Measurements from ENCODE around the gene SMCHD1.
"Not testable (repeated sequence)": the region's sequence is repeated elsewhere in the genome, so short reads cannot be mapped to it uniquely, and the experiment has no call there.

SMCHD1 gene

DNA sequence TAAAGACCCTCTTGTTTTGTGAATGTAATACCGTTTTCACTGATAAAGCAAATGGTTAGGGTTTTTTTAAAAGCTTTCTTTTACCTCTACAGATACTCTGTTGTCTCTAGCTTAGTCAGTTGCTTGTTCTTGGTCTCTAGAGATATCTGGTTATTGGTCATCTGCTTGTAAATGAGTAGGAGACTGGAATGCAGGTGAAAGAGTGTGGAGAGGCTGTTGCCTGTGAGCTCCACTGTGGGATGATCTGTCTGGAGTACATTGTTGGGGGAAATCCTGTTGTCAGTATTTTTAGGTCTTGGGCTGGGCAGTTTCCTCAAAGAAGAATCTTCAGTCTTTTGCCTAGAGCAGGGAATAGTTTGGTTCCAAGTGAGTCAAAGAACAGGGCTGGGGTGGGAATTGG lies 67.7 kb downstream of the SMCHD1 start:
- DNase-seq, result no peak

GRCh38 chr18:2729757-2730156 lies 74.2 kb downstream of the SMCHD1 start:
- DNase-seq, result no peak

GRCh38 chr18:2736823-2737222 lies 81.3 kb downstream of the SMCHD1 start:
- no peak for DNase-seq

- not testable (repeated sequence) for DNase-seq
These were observed 84.6 kb downstream of the SMCHD1 start for GRCh38 chr18:2740082-2740481.

- DNase-seq, result no peak
These were observed 90.7 kb downstream of the SMCHD1 start for GRCh38 chr18:2746274-2746673.

DNA sequence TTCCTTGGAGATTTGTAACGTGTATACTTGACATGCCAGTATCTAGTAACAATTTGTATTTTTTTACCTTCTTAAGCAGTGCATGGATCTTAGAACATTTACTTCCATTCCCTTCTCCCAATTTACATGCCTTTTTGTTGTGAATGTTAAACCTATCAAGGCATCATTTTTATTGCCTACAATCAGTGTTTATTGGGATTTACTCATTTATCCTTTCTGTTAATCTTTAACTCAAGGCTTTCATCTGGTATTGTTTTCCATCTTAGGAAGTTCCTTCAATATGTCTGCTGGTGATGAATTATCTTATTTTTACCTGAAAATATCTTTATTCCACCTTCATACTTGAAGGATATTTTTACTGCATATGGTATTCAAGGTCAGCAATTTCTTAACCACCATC lies 102.8 kb downstream of the SMCHD1 start:
- no peak for DNase-seq

DNA sequence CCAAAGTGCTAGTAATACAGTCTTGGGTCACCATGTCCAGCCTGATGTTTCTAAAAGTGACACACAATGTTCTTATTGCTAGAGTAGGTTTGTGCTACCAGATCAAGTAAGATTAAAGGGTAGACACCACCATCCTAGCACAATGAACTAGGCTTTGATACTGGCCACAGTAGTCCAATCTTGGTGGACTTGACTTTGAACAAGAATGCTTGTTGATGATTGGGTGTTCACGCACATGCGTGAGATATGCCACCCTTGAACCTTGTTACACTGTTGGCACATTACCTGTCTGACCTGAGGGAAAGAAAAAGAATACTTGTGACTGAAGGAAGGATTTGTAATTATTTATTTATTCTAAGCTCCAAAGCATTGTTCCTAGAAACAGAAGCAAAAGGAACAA lies 119.1 kb downstream of the SMCHD1 start:
- DNase-seq, result no peak

- no peak for DNase-seq
These were observed 121.1 kb downstream of the SMCHD1 start for GRCh38 chr18:2776601-2777000.

DNA sequence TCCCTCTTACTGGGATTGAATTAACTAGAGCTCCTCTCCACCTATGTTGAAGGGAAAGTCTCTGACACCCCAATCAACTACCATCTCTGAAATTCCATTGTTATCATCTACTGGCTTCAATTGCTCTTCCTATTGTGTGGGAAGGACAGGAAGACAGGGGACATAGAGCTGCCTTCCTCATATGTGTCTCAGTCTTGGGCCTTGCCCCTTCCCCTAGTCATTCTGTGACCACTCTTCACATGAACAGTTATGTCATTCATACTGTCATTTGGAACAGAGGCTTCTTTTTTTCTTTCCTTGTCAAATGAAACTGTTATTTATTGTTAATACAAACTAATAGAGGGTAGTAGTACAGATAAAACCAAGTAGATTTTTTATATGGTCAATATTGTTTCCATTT lies 121.7 kb downstream of the SMCHD1 start:
- no peak for DNase-seq

DNA sequence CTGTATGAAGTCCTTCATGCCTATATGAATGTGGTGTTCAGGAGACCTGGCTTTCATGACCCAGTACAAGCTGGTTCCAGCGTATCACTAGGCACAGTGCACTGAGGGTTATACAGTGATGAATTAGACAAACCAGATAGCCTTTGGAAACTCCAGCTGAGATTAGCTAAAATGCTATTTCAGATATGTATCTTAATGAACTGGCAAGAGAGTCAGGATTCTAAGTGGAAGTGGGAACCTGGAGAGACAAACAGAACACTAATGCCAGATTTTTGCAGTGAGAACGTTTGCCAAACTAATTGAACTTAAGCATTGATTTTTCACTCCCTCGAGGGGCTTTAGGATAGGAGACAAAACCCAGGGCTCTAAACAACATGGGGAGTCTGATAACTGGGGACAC lies 125.2 kb downstream of the SMCHD1 start:
- no peak for DNase-seq

DNA sequence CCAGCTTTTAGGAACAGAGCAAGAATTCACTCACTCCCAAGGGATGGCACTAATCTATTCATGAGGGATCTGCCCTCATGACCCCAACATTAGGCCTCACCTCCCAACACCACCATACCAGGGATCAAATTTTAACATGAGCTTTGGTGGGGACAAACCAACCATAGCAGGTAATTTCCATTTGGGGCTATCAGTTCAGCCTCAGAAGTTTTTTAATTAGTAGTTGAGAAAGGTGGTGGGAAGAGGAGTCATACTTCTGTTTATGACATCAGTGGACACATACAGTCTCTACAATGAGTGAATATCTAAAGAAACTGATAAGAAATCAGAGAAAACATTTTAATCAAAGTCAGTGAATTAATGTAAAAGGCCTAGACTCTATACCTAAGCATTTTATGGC lies 131.7 kb downstream of the SMCHD1 start:
- DNase-seq, result no peak

DNA sequence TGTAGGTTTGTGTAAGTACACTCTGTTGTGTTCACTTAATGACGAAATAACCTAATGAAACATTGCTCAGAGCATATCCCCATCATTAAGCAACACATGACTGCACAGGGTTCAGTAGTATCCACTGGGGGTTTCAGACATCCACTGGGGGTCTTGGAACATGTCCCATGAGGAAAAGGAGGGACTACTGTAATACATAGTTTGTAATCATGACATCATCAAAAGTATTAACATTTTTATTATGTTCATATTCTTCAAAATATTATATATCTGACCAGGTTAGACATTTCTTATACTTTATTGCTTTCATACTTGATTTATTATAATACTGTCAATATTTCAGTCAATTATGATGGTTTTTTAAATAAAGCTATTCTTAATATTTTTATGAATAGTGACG lies 136.9 kb downstream of the SMCHD1 start:
- DNase-seq, result no peak

DNA sequence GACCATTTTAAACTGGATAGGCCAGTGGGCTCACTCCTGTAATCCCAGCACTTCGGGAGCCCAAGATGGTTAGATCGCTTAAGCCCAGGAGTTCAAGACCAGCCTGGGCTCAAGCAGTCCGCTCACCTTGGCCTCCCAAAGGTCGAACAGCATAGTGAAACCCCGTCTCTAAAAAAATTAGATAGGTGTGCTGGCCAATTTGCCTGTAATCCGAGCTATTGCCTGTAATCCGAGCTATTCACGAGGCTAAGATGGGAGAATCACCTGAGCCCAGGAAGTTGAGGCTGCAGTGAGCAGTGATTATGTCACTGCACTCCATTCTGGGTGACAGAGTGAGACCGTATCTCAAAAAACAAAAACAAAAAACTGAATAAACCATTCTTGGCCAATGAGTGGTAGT lies 138.6 kb downstream of the SMCHD1 start:
- DNase-seq, result no peak

- no peak for DNase-seq
These were observed 142.4 kb downstream of the SMCHD1 start for GRCh38 chr18:2797951-2798350.

DNA sequence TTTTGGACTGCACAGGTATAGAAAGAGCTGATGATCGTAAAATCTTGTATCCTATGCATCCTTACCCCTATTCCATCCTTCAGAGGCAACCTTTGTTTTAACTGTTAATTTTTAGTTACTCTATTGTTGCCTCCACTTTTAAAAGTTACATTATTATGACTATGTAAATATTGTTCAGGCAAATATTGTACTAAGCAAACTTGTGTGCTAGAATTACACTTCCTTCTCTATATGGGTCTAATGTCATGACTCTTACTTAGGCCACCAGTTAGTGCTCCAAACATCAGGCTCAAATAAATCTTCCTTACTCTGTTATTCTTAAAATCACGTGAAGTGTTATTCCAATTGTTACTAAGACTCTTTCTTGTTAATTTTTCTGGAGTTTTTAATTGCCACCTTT lies 143.8 kb downstream of the SMCHD1 start:
- no peak for DNase-seq

GRCh38 chr18:2805970-2806943 lies 150.7 kb downstream of the SMCHD1 start:
- no peak for DNase-seq

- not testable (repeated sequence) for DNase-seq
These were observed 153.1 kb downstream of the SMCHD1 start for GRCh38 chr18:2808640-2809039.

DNA sequence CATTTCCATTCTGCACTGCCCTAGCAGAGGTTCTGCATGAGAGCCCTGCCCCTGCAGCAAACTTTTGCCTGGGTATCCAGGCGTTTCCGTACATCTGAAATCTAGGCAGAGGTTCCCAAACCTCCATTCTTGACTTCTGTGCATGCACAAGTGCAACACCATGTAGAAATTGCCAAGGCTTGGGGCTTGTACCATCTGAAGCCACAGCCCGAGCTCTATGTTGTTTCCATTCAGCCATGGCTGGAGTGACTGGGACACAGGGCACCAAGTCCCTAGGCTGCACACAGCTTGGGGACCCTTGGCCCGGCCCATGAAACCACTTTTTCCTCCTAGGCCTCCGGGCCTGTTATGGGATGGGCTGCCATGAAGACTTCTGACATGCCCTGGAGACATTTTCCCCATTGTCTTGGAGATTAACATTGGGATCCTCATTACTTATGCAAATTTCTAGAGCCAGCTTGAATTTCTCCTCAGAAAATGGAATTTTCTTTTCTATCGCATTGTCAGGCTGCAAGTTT lies 154.2 kb downstream of the SMCHD1 start:
- DNase-seq, result not testable (repeated sequence)

DNA sequence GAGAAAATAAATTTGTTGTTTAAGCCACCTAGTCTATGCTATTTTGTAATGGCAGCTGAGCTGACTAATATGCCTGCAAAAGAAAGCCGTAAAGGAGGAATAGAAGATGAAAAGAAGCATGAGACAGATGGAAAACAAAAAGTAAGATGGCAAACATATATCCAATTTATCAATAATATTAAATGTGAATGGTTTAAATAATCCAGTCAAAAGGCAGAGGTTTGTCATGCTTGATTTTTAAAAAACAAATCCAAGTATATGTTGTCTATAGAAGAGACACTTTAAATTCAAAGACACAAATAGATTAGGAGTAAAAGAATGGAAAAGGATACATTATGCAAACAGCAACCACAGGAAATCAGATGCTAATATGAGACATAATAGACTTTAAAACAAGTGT lies 155.9 kb downstream of the SMCHD1 start:
- no peak for DNase-seq

DNA sequence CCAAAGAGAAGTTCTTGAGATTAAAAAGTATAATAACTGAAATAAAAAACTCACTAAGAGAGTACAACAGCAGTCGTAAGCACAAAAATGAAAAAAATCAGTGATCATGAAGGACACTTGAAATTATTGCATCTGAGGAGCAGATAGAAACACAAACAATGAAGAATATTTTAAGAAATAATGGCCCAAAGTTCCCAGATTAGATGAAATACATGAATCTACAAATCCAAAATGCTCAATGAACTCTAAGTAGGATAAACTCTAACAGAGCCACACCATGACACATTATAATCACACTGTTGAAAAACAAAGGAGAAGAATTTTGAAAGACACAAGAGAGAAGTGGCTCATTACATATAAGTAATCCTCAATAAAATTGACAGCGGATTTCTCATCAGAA lies 159.4 kb downstream of the SMCHD1 start:
- DNase-seq, result no peak

GRCh38 chr18:2818281-2818680 lies 162.8 kb downstream of the SMCHD1 start:
- DNase-seq, result no peak

- no peak for DNase-seq
These were observed 166.2 kb downstream of the SMCHD1 start for GRCh38 chr18:2821695-2822094.

DNA sequence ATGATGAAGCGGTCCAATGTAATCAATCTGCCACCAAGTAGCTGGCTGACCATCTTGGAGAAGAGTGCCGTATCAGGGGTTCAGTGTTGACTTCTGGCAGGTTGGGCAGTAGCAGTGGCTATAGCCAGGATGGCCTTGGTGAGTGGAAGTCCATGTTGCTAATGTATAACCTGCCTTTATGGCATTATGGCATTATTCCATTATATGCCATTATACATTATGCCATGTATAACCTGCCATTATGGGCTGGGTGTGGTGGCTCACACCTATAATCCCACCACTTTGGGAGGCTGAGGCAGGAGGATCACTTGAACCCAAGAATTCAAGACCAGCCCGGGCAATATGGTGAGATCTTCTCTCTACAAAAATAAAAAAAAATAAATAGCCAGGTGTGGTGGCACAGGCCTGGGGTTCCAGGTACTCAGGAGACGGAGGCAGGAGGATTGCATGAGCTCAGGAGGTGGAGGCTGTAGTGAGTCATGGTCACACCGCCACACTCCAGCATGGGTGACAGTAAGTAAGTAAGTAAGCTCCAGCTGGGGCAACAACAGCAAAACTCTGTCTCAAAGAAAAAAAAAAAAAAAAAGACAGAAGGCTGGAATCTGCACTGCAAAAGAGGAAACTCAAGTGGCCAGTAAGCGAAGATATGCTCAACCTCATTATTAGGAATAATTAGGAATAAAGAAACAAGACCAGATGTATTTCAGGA lies 166.8 kb downstream of the SMCHD1 start:
- DNase-seq, result no peak

GRCh38 chr18:2823202-2823601 lies 167.7 kb downstream of the SMCHD1 start:
- DNase-seq, result no peak
